HepG2 (cell line): ENCODE data around the gene H2AZ1. TPM values are rescaled to one million over a fixed set of nuclear protein-coding genes. Genes with fewer than 3 reads are reported as not detected.

ENCODE experiments used
- CEBPG ChIP-seq: IDR thresholded peaks from 2 replicates; pipeline ENCODE4 v1.6.1; 2016
- SALL1 ChIP-seq: sonication (generic); formaldehyde crosslinking; IDR thresholded peaks from 2 replicates; pipeline ENCODE4 v1.8.0; 2022; ENCODE audit warnings: mild to moderate bottlenecking, missing genetic modification reagents
- SCMH1 ChIP-seq: sonication (generic); formaldehyde crosslinking; IDR thresholded peaks from 2 replicates; pipeline ENCODE4 v1.9.0; 2021; ENCODE audit warnings: missing genetic modification reagents, mild to moderate bottlenecking, borderline replicate concordance
- SSRP1 ChIP-seq: IDR thresholded peaks from 2 replicates; pipeline ENCODE4 v1.6.1; 2016; ENCODE audit warnings: control low read depth
- ZKSCAN8 ChIP-seq: IDR thresholded peaks from 2 replicates; pipeline ENCODE4 v1.6.1; 2016; ENCODE audit warnings: borderline replicate concordance, missing genetic modification reagents, missing compliant biosample characterization
- ZNF296 ChIP-seq: sonication (generic); formaldehyde crosslinking; conservative IDR thresholded peaks from 2 replicates; pipeline ENCODE4 v1.5.0; 2020; ENCODE audit warnings: mild to moderate bottlenecking, missing genetic modification reagents
- ZNF337 ChIP-seq: sonication (generic); formaldehyde crosslinking; IDR thresholded peaks from 2 replicates; pipeline ENCODE4 v1.5.1; 2020; ENCODE audit warnings: missing genetic modification reagents, low read depth, mild to moderate bottlenecking, borderline replicate concordance
- ZNF850 ChIP-seq: sonication (generic); formaldehyde crosslinking; conservative IDR thresholded peaks from 2 replicates; pipeline ENCODE4 v1.9.0; 2021; ENCODE audit warnings: mild to moderate bottlenecking, missing genetic modification reagents
- ZNF878 ChIP-seq: sonication (generic); formaldehyde crosslinking; IDR thresholded peaks from 2 replicates; pipeline ENCODE4 v1.8.1; 2023; ENCODE audit warnings: mild to moderate bottlenecking, missing genetic modification reagents, moderate library complexity
- ZSCAN21 ChIP-seq: sonication (generic); formaldehyde crosslinking; IDR thresholded peaks from 2 replicates; pipeline ENCODE4 v1.8.0; 2022; ENCODE audit warnings: mild to moderate bottlenecking, missing genetic modification reagents, moderate library complexity, borderline replicate concordance
- polyA plus RNA-seq, 8 experiments: library from polyadenylated mRNA; depleted of rRNA in 3 of 8; stranded (reverse) in 7 of 8; unstranded in 1 of 8; fragments of >200 nt; fragmentation: Illumina TruSeq in 4 of 8; extraction: Trizol in 4 of 8; gene quantifications; 2 replicates each; pipeline versions ENCODE4 v1.2.1 to v1.2.3, GENCODE V29; 2011 to 2016; ENCODE audit warnings: low read depth in 4 of 8, missing spikeins in 1 of 8, mixed read lengths in 1 of 8; ENCODE audit not compliant: insufficient read depth in 1 of 8
- total RNA-seq, 5 experiments: library from RNA; depleted of rRNA; stranded (reverse); fragments of >200 nt; fragmentation: Illumina TruSeq; extraction: Trizol; gene quantifications; 2 replicates each; pipeline ENCODE4 v1.2.3, GENCODE V29; 2016; ENCODE audit warnings: low read depth in 1 of 5
- TF ChIP-seq, protein P1 (sequence below): sonication (generic); formaldehyde crosslinking; IDR thresholded peaks from 2 replicates; pipeline ENCODE4 v1.4.0; 2020; ENCODE audit warnings: mild to moderate bottlenecking, missing genetic modification reagents
- TF ChIP-seq, protein P2 (sequence below): IDR thresholded peaks from 2 replicates; pipeline ENCODE4 v1.6.1; 2016; ENCODE audit warnings: missing biosample characterization, missing genetic modification reagents, low read depth
- TF ChIP-seq, protein P3 (sequence below): sonication (generic); formaldehyde crosslinking; conservative IDR thresholded peaks from 2 replicates; pipeline ENCODE4 v1.8.0; 2022; ENCODE audit warnings: mild to moderate bottlenecking, moderate library complexity, missing genetic modification reagents
- TF ChIP-seq, protein P4 (sequence below): sonication (generic); formaldehyde crosslinking; conservative IDR thresholded peaks from 2 replicates; pipeline ENCODE4 v1.8.1; 2023; ENCODE audit warnings: missing genetic modification reagents
- TF ChIP-seq, protein P5 (sequence below): IDR thresholded peaks from 2 replicates; pipeline ENCODE4 v1.6.1; 2016; ENCODE audit warnings: control low read depth
- TF ChIP-seq, protein P6 (sequence below): sonication (generic); formaldehyde crosslinking; IDR thresholded peaks from 2 replicates; pipeline ENCODE4 v1.4.0; 2020; ENCODE audit warnings: missing genetic modification reagents, low read depth, mild to moderate bottlenecking, borderline replicate concordance

Gene H2AZ1
- total and polyA plus RNA-seq, 2 of the 13 experiments (the other 11 are each of a cell fraction or from before 2014, with no cell fraction given) = 301 to 574 TPM

DNA sequence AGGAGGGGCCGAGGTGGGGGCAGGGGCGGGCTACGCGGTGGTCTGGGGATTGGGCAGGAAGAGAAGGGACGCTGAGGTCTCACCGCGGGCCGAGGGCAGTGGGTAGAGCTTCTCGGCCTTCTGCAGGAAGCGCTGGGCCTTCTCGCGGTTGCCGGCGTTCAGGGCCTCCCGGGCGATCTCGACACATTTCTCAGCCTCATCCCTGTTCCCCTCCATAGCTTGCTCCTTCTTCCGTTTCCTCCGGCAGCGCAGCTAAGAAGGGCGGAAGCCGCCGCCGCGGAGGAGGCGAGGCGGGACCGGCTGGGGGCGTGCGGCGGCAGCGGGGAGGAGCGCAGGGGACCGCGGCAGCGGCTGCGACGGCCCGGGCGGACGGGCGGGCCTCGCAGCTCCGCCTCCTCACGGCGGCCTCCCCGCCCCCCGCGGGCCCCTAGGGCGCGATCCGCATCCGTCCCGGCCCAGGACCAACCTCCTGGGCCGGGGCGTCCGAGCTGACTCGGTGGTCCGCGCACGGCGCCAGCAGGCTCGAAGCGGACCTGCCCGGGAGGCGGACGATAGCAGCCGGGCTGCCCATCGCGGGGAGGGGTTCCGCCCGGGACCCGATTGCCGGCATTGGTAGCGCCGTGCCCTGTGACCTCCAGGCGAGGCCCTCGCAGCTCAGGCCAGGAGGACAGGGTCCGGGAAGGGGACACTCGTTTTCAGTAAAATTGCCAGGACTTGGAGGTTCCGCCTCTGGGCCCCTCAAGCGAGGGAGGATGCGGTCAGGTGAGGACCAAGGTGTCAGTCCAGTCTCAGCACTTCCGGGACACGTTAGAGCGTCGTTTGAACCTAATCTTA lies 3.5 kb downstream of the H2AZ1 start, which contains the start of gene DNAJB14 (continued):
- no peak for TF ChIP-seq ZNF850 (CRISPR knock-in tag)
- peak; percentile 84; the same call in 1 of the 2 replicates for TF ChIP-seq ZSCAN21 (CRISPR knock-in tag)
- TF ChIP-seq SSRP1 (CRISPR knock-in tag) = no peak; the same call in 1 of the 2 replicates
- TF ChIP-seq, protein P1, sequence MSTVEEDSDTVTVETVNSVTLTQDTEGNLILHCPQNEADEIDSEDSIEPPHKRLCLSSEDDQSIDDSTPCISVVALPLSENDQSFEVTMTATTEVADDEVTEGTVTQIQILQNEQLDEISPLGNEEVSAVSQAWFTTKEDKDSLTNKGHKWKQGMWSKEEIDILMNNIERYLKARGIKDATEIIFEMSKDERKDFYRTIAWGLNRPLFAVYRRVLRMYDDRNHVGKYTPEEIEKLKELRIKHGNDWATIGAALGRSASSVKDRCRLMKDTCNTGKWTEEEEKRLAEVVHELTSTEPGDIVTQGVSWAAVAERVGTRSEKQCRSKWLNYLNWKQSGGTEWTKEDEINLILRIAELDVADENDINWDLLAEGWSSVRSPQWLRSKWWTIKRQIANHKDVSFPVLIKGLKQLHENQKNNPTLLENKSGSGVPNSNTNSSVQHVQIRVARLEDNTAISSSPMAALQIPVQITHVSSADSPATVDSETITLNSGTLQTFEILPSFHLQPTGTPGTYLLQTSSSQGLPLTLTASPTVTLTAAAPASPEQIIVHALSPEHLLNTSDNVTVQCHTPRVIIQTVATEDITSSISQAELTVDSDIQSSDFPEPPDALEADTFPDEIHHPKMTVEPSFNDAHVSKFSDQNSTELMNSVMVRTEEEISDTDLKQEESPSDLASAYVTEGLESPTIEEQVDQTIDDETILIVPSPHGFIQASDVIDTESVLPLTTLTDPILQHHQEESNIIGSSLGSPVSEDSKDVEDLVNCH = 0 out of 2 replicates have a peak, but pooled peaks have one; percentile 75
- 0 out of 2 replicates have a peak, but pooled peaks have one; percentile 23 for TF ChIP-seq ZKSCAN8 (CRISPR knock-in tag)
- 0 out of 2 replicates have a peak, but pooled peaks have one; percentile 35 for TF ChIP-seq ZNF337
- TF ChIP-seq, protein P2, sequence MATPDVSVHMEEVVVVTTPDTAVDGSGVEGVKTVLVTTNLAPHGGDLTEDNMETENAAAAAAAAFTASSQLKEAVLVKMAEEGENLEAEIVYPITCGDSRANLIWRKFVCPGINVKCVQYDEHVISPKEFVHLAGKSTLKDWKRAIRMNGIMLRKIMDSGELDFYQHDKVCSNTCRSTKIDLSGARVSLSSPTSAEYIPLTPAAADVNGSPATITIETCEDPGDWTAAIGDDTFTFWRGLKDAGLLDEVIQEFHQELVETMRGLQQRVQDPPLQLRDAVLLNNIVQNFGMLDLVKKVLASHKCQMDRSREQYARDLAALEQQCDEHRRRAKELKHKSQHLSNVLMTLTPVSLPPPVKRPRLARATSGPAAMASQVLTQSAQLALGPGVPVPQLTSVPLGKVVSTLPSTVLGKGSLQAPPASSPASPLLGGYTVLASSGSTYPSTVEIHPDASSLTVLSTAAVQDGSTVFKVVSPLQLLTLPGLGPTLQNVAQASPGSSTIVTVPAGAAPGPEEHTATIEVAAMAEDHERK (CRISPR knock-in tag) = no peak
- TF ChIP-seq, protein P3, sequence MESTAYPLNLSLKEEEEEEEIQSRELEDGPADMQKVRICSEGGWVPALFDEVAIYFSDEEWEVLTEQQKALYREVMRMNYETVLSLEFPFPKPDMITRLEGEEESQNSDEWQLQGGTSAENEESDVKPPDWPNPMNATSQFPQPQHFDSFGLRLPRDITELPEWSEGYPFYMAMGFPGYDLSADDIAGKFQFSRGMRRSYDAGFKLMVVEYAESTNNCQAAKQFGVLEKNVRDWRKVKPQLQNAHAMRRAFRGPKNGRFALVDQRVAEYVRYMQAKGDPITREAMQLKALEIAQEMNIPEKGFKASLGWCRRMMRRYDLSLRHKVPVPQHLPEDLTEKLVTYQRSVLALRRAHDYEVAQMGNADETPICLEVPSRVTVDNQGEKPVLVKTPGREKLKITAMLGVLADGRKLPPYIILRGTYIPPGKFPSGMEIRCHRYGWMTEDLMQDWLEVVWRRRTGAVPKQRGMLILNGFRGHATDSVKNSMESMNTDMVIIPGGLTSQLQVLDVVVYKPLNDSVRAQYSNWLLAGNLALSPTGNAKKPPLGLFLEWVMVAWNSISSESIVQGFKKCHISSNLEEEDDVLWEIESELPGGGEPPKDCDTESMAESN (CRISPR knock-in tag) = peak; percentile 72; the same call in 1 of the 2 replicates
- TF ChIP-seq ZNF878 (CRISPR knock-in tag) = no peak
- no peak for TF ChIP-seq SCMH1
- peak; percentile 66 for TF ChIP-seq SALL1
- no peak for TF ChIP-seq ZNF296 (CRISPR knock-in tag)
- TF ChIP-seq, protein P4, sequence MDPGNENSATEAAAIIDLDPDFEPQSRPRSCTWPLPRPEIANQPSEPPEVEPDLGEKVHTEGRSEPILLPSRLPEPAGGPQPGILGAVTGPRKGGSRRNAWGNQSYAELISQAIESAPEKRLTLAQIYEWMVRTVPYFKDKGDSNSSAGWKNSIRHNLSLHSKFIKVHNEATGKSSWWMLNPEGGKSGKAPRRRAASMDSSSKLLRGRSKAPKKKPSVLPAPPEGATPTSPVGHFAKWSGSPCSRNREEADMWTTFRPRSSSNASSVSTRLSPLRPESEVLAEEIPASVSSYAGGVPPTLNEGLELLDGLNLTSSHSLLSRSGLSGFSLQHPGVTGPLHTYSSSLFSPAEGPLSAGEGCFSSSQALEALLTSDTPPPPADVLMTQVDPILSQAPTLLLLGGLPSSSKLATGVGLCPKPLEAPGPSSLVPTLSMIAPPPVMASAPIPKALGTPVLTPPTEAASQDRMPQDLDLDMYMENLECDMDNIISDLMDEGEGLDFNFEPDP (CRISPR knock-in tag) = no peak
- TF ChIP-seq, protein P5, sequence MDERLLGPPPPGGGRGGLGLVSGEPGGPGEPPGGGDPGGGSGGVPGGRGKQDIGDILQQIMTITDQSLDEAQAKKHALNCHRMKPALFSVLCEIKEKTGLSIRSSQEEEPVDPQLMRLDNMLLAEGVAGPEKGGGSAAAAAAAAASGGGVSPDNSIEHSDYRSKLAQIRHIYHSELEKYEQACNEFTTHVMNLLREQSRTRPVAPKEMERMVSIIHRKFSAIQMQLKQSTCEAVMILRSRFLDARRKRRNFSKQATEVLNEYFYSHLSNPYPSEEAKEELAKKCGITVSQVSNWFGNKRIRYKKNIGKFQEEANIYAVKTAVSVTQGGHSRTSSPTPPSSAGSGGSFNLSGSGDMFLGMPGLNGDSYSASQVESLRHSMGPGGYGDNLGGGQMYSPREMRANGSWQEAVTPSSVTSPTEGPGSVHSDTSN = no peak
- TF ChIP-seq CEBPG (CRISPR knock-in tag) = no peak
- TF ChIP-seq, protein P6, sequence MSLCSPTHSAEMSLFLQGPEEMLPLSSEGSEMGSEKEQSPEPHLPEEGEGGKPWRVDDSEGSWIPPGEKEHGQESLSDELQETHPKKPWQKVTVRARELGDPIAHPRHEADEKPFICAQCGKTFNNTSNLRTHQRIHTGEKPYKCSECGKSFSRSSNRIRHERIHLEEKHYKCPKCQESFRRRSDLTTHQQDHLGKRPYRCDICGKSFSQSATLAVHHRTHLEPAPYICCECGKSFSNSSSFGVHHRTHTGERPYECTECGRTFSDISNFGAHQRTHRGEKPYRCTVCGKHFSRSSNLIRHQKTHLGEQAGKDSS (CRISPR knock-in tag) = peak; percentile 70
